OCI-LY3 (cell line): ENCODE measurements around the gene PCSK2.

Experiments used
- H2AFZ ChIP-seq: fragments of 200-600, 300-600 bp; shearing (Covaris generic); 2 replicates; pipeline ENCODE4 v1.6.0; 2014; ENCODE audit warnings: antibody characterized with exemption, low read depth, low read length
- H3K27ac ChIP-seq: fragments of 200-600, 300-600 bp; sonication (generic); 2 replicates; pipeline ENCODE4 v1.5.1; 2014; ENCODE audit warnings: mild to moderate bottlenecking, low read length, moderate library complexity, mixed read lengths
- H3K27me3 ChIP-seq: fragments of 200-600, 300-600 bp; sonication (generic); 2 replicates; pipeline ENCODE4 v1.6.1; 2014; ENCODE audit warnings: low read depth, low read length, mixed read lengths
- H3K36me3 ChIP-seq: fragments of 200-600, 300-600 bp; sonication (generic); replicated peaks from 2 replicates; pipeline ENCODE3; 2014; ENCODE audit warnings: low read depth, low read length, mixed read lengths
- H3K4me1 ChIP-seq: fragments of 300-600, 200-600 bp; sonication (generic); 2 replicates; pipeline ENCODE4 v1.6.1; 2014; ENCODE audit warnings: low read length, mixed read lengths
- H3K4me2 ChIP-seq: fragments of 200-600, 300-600 bp; sonication (generic); 2 replicates; pipeline ENCODE4 v1.6.1; 2014; ENCODE audit warnings: low read length, mixed read lengths
- H3K4me3 ChIP-seq: fragments of 300-600, 200-600 bp; sonication (generic); 2 replicates; pipeline ENCODE4 v1.5.1; 2014; ENCODE audit warnings: antibody characterized with exemption, mild to moderate bottlenecking, low read length, moderate library complexity
- H3K79me2 ChIP-seq: fragments of 300-600, 200-600 bp; shearing (Covaris generic); 2 replicates; pipeline ENCODE4 v1.6.1; 2014; ENCODE audit warnings: mild to moderate bottlenecking, low read length, mixed read lengths
- H3K9ac ChIP-seq: fragments of 300-600, 200-600 bp; shearing (Covaris generic); 2 replicates; pipeline ENCODE4 v1.6.0; 2014; ENCODE audit warnings: mild to moderate bottlenecking, low read length, moderate library complexity
- H3K9me3 ChIP-seq: fragments of 200-600, 300-600 bp; shearing (Covaris generic); 2 replicates; pipeline ENCODE4 v1.6.1; 2014; ENCODE audit warnings: low read length, mixed read lengths; ENCODE audit not compliant: insufficient read depth
- H4K20me1 ChIP-seq: fragments of 200-600, 300-600 bp; sonication (generic); 2 replicates; pipeline ENCODE4 v1.6.1; 2016; ENCODE audit warnings: low read length, mixed read lengths; ENCODE audit not compliant: insufficient read depth
- CTCF ChIP-seq: fragments of 200-600, 300-600 bp; sonication (generic); IDR thresholded peaks from 2 replicates; pipeline ENCODE4 v1.5.1; 2014; ENCODE audit warnings: antibody characterized with exemption, low read length, low read depth
- EZH2phosphoT487 ChIP-seq: fragments of 200-600 bp; shearing (Covaris generic); IDR thresholded peaks from 2 replicates; pipeline ENCODE4 v1.6.1; 2018; ENCODE audit warnings: antibody characterized with exemption, mixed run types, low read depth

The PCSK2 gene

DNA sequence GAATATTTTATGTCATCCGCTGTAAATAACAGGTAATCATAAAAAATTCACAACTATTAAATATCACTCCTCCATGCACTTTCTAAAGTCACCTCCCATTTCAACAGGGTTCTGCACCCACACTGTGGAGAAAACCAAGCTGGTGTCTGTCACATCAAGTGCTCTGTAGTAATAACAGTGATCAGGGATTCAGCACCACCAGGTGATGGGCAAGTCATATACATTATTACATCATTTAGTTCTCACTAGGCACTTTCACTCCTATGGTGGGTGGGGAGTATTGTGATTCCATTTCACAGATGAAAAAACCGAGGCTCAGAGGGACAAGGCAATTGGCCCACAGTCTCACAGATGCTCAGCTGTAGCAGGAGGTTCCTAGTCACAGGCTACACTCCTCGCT is 295.7 kb downstream of the PCSK2 start:
- no peaks in the 10 kb centered on the region for H3K9me3 ChIP-seq
- no peaks in the 10 kb centered on the region for H4K20me1 ChIP-seq
- H2AFZ ChIP-seq, result no peak overlapping the region
- no peak overlapping the region for H3K27ac ChIP-seq
- no peak overlapping the region for H3K4me3 ChIP-seq
- no peak overlapping the region for H3K4me2 ChIP-seq
- TF ChIP-seq CTCF, result no peak
- no peak for TF ChIP-seq EZH2phosphoT487
- no peaks in the 10 kb centered on the region for H3K79me2 ChIP-seq
- H3K4me1 ChIP-seq, result no peaks in the 10 kb centered on the region
- H3K9ac ChIP-seq, result no peak overlapping the region
- H3K36me3 ChIP-seq, result no peaks in the 10 kb centered on the region
- peaks cover 21% of the 10 kb centered on the region; the same call in 1 of the 2 replicates for H3K27me3 ChIP-seq

- Histone ChIP-seq H3K27me3 (peaks cover 20% of the 10 kb centered on the region; the same call in 1 of the 2 replicates), H3K4me1 (no peaks in the 10 kb centered on the region), H3K9me3 (no peaks in the 10 kb centered on the region), H3K4me3 (no peak overlapping the region), H3K36me3 (no peaks in the 10 kb centered on the region), H3K4me2 (no peak overlapping the region), H3K79me2 (no peaks in the 10 kb centered on the region), H3K27ac (no peak overlapping the region), H2AFZ (no peak overlapping the region), H3K9ac (no peak overlapping the region), H4K20me1 (no peaks in the 10 kb centered on the region)
- TF ChIP-seq EZH2phosphoT487 (no peak), CTCF (no peak)
These were observed 296.5 kb downstream of the PCSK2 start for GRCh38 chr20:17523326-17523725.

GRCh38 chr20:17524560-17524959 is 297.7 kb downstream of the PCSK2 start:
- no peak for TF ChIP-seq EZH2phosphoT487
- no peak for TF ChIP-seq CTCF
- Histone ChIP-seq H2AFZ (no peak overlapping the region), H4K20me1 (no peaks in the 10 kb centered on the region), H3K4me1 (no peaks in the 10 kb centered on the region), H3K27ac (no peak overlapping the region), H3K4me3 (no peak overlapping the region), H3K4me2 (no peak overlapping the region), H3K9ac (no peak overlapping the region), H3K27me3 (0 out of 2 replicates have a peak, but pooled peaks cover 15% of the 10 kb centered on the region), H3K36me3 (no peaks in the 10 kb centered on the region), H3K9me3 (no peaks in the 10 kb centered on the region), H3K79me2 (no peaks in the 10 kb centered on the region)

GRCh38 chr20:17525132-17525531 is 298.3 kb downstream of the PCSK2 start:
- TF ChIP-seq CTCF (no peak), EZH2phosphoT487 (no peak)
- Histone ChIP-seq H3K79me2 (no peaks in the 10 kb centered on the region), H3K4me3 (no peak overlapping the region), H3K4me2 (no peak overlapping the region), H3K4me1 (no peaks in the 10 kb centered on the region), H3K9ac (no peak overlapping the region), H3K36me3 (no peaks in the 10 kb centered on the region), H2AFZ (no peak overlapping the region), H4K20me1 (no peaks in the 10 kb centered on the region), H3K27me3 (0 out of 2 replicates have a peak, but pooled peaks cover 19% of the 10 kb centered on the region), H3K27ac (no peak overlapping the region), H3K9me3 (no peaks in the 10 kb centered on the region)
